Measurements from ENCODE around the gene CORO1C.

The CORO1C gene

GRCh38 chr12:108677381-108677780 lies 53.9 kb downstream of the CORO1C start:
- DNase-seq (ENCODE audit: extremely low spot score): no peak
- CTCF ChIA-PET: interaction anchor here (1.1 kb wide), 1 partner anchor 13 kb away, joined by 6 read pairs; no protein-coding TSS in a partner anchor
- TF ChIP-seq CTCF (IDR thresholded peaks at IDR 0.05; ENCODE audit: control extremely low read depth, extremely low read depth, low read depth, missing control alignments): no peak
- POLR2A ChIA-PET: no interaction called here

- TF ChIP-seq CTCF (IDR thresholded peaks at IDR 0.05; ENCODE audit: control extremely low read depth, extremely low read depth, low read depth, missing control alignments): no peak
- no peak for DNase-seq (ENCODE audit: extremely low spot score)
- CTCF ChIA-PET: interaction anchor here (1.1 kb wide), 1 partner anchor 12 kb away, joined by 6 read pairs; no protein-coding TSS in a partner anchor
- POLR2A ChIA-PET: no interaction called here
These were observed 54.6 kb downstream of the CORO1C start for GRCh38 chr12:108676707-108677106.

GRCh38 chr12:108675792-108676191 lies 55.5 kb downstream of the CORO1C start:
- no peak for DNase-seq (ENCODE audit: extremely low spot score)
- TF ChIP-seq CTCF (IDR thresholded peaks at IDR 0.05; ENCODE audit: control extremely low read depth, extremely low read depth, low read depth, missing control alignments): no peak
- CTCF ChIA-PET: interaction anchor here (1.5 kb wide), 1 partner anchor 18 kb away, joined by 3 read pairs; no protein-coding TSS in a partner anchor
- POLR2A ChIA-PET: no interaction called here

- POLR2A ChIA-PET: no interaction called here
- no peak for DNase-seq (ENCODE audit: extremely low spot score)
- CTCF ChIA-PET: interaction anchor here (1.4 to 3.9 kb wide), 4 partner anchors 8 to 132 kb away, joined by 4 to 15 read pairs (median 12); no protein-coding TSS in a partner anchor
- TF ChIP-seq CTCF (IDR thresholded peaks at IDR 0.05; ENCODE audit: control extremely low read depth, extremely low read depth, low read depth, missing control alignments): no peak
These were observed 59.3 kb downstream of the CORO1C start for GRCh38 chr12:108672054-108672453.

- no peak for DNase-seq (ENCODE audit: extremely low spot score)
- POLR2A ChIA-PET: no interaction called here
- CTCF ChIA-PET: interaction anchor here (1.4 to 9.8 kb wide), 6 partner anchors 9 to 133 kb away, joined by 3 to 257 read pairs (median 8); no protein-coding TSS in a partner anchor
- TF ChIP-seq CTCF (IDR thresholded peaks at IDR 0.05; ENCODE audit: control extremely low read depth, extremely low read depth, low read depth, missing control alignments): no peak
These were observed 60.2 kb downstream of the CORO1C start for GRCh38 chr12:108671110-108671509.

- TF ChIP-seq CTCF (IDR thresholded peaks at IDR 0.05; ENCODE audit: control extremely low read depth, extremely low read depth, low read depth, missing control alignments): no peak
- POLR2A ChIA-PET: interaction anchor here (0.6 kb wide), 1 partner anchor 812 kb away, joined by 3 read pairs; no protein-coding TSS in a partner anchor
- CTCF ChIA-PET: interaction anchor here (1.5 to 9.8 kb wide), 7 partner anchors 10 to 423 kb away, joined by 3 to 257 read pairs (median 4); partner anchors contain the start of gene ALKBH2
- DNase-seq (ENCODE audit: extremely low spot score): no peak
These were observed 61.2 kb downstream of the CORO1C start for GRCh38 chr12:108670066-108670631.

Measured in GM10248 (cell line).